Caki2 (cell line): ENCODE measurements around the gene TRIM2. TPM values are rescaled to one million over a fixed set of nuclear protein-coding genes. Genes with fewer than 3 reads are reported as not detected.

Source experiments
- DNase-seq: peaks from one replicate; pipeline ENCODE4 v3.0.0-alpha.2; 2015; ENCODE audit warnings: low read depth
- in situ Hi-C: cut with HindIII; loops from 2 replicates; pipeline ENCODE4 v1.10.0; 2016; ENCODE audit warnings: low sequenced_read_pairs, low pct_unique_long_range_greater_than_20kb, mixed read lengths
- total RNA-seq: library from RNA; depleted of rRNA; stranded (reverse); fragments of >200 nt; shearing (Covaris generic); gene quantifications from 2 replicates; pipeline ENCODE4 v1.2.3, GENCODE V29; 2014; ENCODE audit warnings: low replicate concordance

The TRIM2 gene
- total RNA-seq, 1 experiment from 2014 or later: 43.7 TPM

GRCh38 chr4:153344131-153345011, 140.1 kb downstream of the TRIM2 start, which contains the start of gene MND1:
TSS of gene MND1 (plus strand) at chr4:153344688. CDS start at chr4:153344738, 50 bp downstream.
- in situ Hi-C loops: no loop called here
- peak; percentile 77 for DNase-seq

GRCh38 chr4:153345012-153345981, 141.1 kb downstream of the TRIM2 start:
- peak; percentile 54 for DNase-seq
- in situ Hi-C loops: no loop called here

GRCh38 chr4:153346031-153346430, 141.8 kb downstream of the TRIM2 start:
- DNase-seq: no peak
- in situ Hi-C loops: no loop called here

- DNase-seq: no peak
- in situ Hi-C loops: no loop called here
Measured at GRCh38 chr4:153346563-153346962, 142.3 kb downstream of the TRIM2 start.

GRCh38 chr4:153347117-153347516, 142.9 kb downstream of the TRIM2 start:
- in situ Hi-C loops: no loop called here
- DNase-seq: no peak

GRCh38 chr4:153348006-153348405, 143.8 kb downstream of the TRIM2 start:
- in situ Hi-C loops: no loop called here
- DNase-seq: no peak

- in situ Hi-C loops: no loop called here
- DNase-seq: no peak
Measured at GRCh38 chr4:153349206-153349805, 145.1 kb downstream of the TRIM2 start.

- in situ Hi-C loops: no loop called here
- peak; percentile 22 for DNase-seq
Measured at GRCh38 chr4:153362184-153362583, 157.9 kb downstream of the TRIM2 start.

GRCh38 chr4:153364061-153364460, 159.8 kb downstream of the TRIM2 start:
- in situ Hi-C loops: no loop called here

GRCh38 chr4:153365003-153365402, 160.8 kb downstream of the TRIM2 start:
- no peak for DNase-seq
- in situ Hi-C loops: no loop called here

More at GRCh38 chr4:153364061-153364460, 159.8 kb downstream of the TRIM2 start:
- no peak for DNase-seq

- DNase-seq: no peak
- in situ Hi-C loops: no loop called here
Measured at GRCh38 chr4:153366486-153366885, 162.2 kb downstream of the TRIM2 start.

GRCh38 chr4:153367092-153367491, 162.8 kb downstream of the TRIM2 start:
- DNase-seq: no peak
- in situ Hi-C loops: no loop called here

GRCh38 chr4:153369021-153369420, 164.8 kb downstream of the TRIM2 start:
- in situ Hi-C loops: no loop called here
- DNase-seq: no peak

- DNase-seq: no peak
- in situ Hi-C loops: no loop called here
Measured at GRCh38 chr4:153371701-153372234, 167.5 kb downstream of the TRIM2 start.

- in situ Hi-C loops: no loop called here
- no peak for DNase-seq
Measured at GRCh38 chr4:153372967-153373562, 168.8 kb downstream of the TRIM2 start.

- in situ Hi-C loops: no loop called here
- no peak for DNase-seq
Measured at GRCh38 chr4:153374442-153374841, 170.2 kb downstream of the TRIM2 start.

GRCh38 chr4:153375303-153375702, 171.1 kb downstream of the TRIM2 start:
- in situ Hi-C loops: no loop called here
- no peak for DNase-seq

- in situ Hi-C loops: no loop called here
- DNase-seq: no peak
Measured at GRCh38 chr4:153383131-153383530, 178.9 kb downstream of the TRIM2 start.
